ENCODE measurements around the gene GAPVD1.
"Not testable (repeated sequence)": the region's sequence is repeated elsewhere in the genome, so short reads cannot be mapped to it uniquely, and the experiment has no call there.

The GAPVD1 gene

DNA sequence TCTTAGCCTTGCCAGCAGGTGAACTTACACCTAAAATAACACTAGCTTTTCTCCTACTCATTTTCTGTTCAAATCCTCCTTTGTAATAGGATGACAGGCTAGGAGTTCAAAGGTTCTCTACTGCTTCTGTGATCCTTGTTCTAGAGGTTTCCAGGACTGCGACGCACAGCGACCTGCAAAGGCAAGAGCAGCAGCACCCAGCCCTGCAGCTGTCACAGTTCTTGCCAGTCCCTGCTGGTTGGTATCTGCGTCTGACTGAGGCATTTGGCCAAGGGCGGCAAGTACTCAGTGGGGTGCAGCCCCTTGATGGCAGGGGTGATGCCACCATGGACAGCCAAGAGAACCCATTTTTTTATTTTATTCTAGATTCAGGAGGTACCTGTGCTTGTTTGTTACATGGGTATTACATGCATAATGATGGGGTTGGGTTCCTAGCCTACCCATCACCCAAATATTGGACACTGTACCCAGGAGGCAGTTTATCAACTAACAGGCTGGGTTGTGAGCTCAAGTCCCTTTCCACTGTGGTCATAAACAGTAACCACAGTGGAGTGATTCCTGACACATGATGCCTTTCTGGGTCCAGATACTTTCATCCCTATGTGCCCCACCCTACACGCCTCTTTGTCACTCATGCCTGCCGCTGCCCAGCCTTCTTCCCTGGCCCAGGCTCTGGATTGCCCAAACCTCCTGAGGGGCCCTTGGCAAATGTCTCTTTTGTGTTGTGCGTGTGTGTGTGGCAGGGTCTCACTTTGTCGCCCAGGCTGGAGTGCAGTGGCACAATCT, 111.0 kb downstream of the GAPVD1 start:
- no peak for DNase-seq (ENCODE audit: low read depth in 2 of 2)

DNA sequence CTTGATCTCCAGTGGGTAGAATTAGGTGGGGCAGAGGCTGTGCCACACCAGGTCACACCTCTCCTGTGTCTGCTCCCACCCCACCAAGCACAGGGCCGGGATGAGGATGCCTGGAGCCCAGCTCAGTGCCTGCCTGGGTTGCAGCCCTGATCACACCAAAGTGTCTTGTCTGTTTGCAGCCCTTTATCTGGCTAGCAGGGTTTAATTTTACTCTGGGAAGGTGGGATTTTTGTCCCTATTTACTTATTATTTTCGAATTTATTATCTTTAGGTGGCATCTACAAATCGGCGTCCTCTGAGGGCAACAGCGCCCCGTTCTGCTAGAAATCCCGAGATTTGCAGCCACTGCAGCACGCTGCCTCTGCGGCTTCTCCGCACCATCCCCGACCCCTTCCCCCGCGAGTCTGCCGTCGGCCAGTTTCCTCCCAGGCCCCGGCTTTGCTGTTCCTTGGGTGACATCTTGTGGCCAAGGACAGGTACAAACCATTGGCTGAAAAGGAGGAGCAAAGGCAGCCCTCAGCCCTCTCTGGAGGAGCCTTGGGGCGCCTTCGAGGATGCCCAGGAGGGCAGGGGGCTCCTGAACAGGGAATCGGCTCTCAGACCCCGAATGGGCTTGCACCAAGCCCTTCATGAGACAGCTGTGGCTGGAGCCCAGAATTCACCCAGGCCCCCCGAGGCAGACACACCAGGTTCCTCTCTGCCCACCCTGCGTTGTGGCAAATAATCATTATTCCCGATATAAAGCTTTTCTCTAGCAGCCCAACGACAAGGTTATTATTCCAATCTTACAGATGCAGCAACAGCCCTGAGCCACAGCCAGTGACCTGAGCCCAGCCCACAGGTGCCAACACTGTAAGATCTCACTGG, 113.0 kb downstream of the GAPVD1 start:
- peak; percentile 21 to 33 for DNase-seq (ENCODE audit: low read depth in 2 of 2)

DNA sequence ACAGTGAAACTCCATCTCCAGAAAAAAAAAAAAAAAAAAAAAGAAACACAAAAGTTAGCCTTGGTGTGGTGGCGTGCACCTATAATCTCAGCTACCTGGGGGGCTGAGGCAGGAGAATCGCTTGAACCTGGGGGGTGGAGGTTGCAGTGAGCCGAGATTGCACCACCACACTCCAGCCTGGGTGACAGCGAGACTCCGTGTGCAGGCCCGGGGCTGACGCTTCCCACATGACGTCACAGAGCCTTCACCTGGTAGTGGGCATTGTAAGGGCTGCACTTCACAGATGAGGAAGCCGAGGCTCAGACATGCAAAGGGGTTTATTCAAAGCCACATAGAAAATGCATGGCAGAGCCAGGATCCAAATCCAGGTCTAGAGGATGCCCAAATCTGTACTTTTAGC, 114.2 kb downstream of the GAPVD1 start:
- no peak for DNase-seq (ENCODE audit: low read depth in 2 of 2)

DNA sequence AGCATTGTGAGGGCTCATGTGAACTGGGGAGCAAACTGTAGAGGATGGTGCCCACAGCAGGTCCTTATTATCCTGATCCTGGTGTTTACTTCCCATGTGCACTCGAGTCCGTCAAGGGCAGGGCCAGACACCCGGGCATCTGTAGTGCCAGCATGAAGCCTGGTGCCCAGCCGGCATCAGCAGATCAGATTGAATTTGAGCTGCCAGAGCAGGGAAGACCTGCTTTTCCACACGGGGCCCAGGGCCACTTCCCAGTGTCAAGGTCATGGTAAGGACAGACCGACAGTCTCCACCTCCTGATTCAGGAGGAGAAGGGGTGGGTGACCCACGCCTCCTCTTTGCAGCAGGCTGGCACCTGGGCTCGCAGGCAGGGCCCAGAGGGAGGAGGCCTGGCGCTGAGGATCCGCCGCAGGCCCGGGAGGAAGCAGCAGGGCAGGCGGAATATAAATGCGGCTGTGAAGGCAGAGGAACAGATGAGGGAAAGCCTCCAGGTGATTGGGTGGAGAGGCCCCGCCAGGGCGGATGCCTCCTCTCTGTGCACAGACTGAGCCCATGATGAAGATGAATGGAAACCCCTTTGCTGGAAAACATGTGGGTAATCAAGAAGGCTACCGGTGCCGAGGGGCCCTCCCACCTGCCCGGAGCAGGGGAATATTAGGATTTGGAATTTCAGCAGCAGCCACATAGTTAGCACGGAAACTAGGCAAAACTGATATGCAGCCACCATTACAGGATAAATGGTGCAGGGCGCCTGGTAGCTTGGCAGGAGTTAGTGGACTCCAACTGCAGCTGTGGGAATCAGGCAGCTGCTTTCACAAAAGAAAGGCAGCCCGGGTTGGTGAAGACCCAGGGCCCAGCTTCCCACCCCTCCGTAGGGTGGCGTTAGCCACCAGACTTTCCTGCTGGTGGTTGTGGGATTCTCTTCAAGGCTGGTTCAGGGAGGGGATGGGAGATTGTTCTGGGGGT, 114.9 kb downstream of the GAPVD1 start:
- DNase-seq (ENCODE audit: low read depth in 2 of 2), result no peak

DNA sequence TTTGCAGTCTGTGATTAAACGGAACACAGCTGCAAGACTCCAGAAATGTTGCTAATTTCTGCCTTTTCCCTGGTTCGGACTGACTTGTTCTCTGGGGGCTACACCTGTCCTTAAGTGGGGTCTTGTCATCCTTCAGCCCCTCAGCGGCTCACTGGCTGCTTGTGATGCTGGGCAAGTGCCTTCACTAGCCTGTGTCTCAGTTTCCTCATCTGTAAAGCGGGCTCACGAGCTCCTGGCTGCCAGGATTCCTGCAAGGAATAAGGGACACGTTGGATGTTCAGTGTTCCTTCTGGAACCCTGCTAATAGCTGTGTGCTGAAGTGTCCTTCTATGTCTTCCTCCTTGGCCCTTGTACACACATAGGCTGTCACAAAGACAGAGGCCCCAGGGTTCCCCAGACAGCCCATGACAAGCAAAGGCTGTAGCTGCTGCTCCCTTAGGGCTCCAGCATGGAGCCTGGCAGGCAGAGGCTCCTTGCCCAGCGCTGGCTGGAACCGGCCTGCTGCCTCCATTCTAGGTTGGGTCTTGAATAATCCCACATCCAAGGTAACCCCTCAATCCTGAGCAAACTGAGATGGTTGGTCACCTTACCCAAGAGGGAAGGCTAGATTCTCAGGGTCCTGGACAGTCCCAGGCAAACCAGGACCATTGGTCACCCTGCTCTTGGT, 116.1 kb downstream of the GAPVD1 start:
- DNase-seq (ENCODE audit: low read depth in 2 of 2), result no peak

DNA sequence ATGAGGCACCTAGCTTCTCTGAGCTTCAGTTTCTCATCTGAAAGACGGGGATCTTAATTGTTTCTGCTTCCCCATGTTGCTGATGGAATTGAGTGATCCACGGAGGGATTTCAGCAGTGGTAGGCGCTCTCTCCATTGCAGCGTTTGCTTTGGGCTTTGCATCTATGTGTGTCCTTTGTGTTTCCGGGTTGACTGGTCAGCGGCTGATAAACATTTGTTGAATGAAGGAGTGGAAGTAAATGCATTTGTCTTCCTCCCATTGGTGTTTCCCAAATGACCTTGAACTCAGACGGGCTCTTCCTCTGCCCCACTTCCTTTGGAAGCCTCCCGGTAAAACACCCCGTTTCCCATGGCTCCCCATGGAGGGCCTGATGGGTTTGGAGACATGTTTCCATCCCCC, 117.2 kb downstream of the GAPVD1 start:
- no peak for DNase-seq (ENCODE audit: low read depth in 2 of 2)

DNA sequence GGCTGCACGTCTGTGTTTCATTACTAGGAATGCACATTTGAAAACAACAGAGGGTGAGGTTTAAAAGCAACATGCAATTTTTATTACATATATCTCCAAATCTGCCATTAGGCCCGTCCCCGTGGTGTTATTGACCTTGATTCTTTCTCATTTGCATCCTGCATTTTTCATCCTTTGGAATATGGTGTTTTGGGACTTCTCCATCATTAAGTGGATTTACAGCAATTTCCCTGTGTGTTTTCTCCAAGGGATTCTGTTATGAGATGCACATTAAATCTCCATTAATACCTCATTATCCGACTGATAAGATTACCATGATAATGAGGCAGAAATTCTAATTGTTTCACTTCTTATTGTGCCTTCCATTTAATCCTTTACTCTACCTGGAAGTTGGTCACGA, 117.6 kb downstream of the GAPVD1 start:
- DNase-seq (ENCODE audit: low read depth in 2 of 2), result no peak

DNA sequence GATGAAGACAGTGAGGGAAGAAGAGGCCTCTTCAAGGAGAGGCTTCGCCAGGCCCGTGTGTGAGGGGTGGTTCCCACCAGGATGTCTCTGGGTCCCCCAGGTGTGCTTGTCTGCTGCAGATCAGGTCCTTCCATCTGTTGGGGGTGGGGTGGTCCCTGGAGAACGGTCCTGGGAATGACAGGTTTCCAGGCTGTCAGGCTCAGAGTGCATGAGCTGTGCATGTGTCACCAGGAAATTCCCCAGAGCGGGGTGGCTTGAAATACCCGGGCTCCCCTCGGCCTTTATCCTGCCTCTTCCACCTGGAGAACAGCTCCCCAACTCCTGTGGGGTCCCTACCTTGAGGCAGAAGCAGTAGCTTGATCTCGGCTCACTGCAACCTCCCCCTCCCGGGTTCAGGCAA, 118.8 kb downstream of the GAPVD1 start:
- DNase-seq (ENCODE audit: low read depth in 2 of 2), result no peak

DNA sequence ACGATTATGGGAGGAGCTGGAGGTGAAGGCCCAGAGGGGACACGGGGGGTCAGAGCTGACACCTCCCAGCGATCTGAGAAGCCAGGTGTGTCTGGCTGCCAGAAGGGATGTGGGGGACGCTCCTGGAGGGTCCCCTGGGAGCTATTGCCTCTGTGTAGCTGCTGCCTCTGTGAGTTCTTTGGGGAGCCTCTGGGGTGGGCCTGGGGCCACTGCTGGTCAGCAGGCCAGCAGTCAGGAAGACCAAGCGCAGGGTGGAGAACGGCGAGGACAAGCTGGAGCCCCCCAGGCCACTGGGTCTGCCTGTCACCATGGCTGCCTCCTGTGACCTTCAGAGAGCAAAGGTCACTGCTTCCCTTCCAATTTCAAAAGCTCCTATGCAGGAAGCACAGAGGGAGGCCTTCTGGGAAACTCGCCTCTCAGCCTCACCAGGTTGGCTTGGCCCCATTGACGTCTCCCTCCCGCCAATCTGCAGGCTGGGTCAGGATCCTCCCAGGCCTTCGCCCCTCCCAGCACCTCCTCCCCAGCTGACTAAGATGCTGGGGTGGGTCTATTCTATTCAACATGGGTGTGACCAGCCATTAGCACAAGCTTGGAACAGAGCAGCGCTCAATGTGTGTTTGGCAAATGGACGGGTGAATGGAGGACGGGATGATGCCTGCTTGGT, 126.4 kb downstream of the GAPVD1 start:
- no peak for DNase-seq (ENCODE audit: low read depth in 2 of 2)

DNA sequence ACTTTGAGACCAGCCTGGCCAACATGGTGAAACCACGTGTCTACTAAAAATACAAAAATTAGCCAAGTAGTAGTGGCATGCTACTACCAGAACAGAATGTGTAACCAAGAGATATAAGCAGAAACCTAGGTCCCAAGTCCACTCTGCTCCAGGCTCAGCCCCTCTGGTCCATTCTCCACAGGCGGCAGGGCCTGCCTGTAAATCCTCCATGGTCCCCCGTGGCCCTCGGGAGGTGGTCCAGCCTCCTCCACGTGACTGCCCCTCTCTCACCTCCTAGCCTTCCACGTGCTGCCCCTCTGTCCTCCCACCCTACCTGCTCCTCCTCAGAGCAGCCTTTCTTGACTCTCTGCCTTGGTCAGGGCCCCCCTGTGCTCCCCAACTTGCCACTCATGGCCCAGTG, 127.4 kb downstream of the GAPVD1 start:
- DNase-seq (ENCODE audit: low read depth in 2 of 2), result no peak

DNA sequence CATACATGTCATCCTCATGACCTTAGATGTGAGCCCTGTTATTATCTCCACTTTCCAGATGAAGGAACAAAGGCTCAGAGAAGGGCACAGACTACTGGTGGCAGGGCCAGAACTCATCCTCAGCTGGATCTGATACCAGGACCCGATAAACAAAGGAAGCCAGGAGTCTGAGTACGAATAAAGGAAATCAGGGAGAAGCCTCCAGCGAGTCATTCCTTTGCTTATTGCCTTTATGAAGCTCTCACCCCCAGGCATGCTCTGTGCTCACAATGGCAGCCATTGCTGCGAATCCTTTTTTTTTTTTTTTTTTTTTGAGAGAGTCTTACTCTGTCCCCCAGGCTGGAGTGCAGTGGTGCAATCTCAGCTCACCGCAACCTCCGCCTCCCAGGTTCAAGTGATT, 130.1 kb downstream of the GAPVD1 start:
- DNase-seq (ENCODE audit: low read depth in 2 of 2), result no peak

DNA sequence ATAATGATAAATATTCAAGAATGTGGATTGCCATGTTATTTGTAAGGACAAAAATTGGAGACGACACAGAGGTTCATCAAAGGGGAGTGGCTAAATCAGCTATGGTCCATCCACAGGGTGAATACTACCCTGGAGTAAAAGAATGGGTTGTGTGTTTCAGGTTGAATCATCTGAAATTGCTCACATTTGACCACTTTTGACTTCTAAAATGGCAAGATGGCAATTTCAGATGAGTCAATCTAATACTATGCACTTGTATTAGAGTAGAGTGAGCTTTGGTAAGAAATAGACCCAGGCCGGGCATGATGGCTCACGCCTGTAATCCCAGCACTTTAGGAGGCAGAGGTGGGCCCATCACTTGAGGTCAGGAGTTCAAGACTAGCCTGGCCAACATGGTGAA, 131.8 kb downstream of the GAPVD1 start:
- no peak for DNase-seq (ENCODE audit: low read depth in 2 of 2)

DNA sequence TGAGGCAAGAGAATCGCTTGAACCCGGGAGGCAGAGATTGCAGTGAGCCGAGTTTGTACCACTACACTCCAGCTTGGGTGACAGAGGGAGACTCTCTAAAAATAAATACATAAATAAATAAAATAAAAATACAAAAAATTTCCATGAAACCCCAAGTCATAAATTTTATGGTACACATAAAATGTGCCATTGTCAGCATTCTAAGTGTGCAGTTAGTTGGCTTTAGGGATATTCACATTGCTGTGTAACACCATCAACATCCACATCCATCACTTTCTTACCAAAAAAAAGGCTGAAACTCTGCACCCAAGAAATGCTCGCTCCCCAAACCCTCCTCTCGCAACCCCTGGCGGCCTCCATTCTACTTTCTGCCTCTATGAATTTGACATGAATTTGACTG, 135.2 kb downstream of the GAPVD1 start:
- DNase-seq (ENCODE audit: low read depth in 2 of 2), result no peak

DNA sequence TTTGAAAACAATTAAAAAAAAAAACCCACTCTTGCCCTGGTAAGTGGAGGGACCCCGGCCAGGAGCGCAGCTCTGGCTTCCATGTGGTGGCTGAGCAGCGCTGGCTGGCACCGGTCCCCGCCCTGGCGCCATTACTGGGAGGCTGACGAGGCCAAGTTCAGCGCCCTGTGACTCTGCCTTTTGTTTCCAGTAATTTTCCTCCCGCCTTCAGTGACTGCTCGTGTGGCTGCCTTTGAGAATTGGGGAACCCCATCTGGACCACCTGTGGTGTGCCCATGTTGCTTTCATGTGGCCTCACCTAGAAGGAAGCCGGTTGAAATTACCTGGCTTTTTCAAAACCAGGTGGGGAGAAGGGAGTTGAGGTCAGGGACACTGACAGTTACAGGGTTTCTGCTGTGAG, 136.1 kb downstream of the GAPVD1 start:
- DNase-seq (ENCODE audit: low read depth in 2 of 2), result no peak

DNA sequence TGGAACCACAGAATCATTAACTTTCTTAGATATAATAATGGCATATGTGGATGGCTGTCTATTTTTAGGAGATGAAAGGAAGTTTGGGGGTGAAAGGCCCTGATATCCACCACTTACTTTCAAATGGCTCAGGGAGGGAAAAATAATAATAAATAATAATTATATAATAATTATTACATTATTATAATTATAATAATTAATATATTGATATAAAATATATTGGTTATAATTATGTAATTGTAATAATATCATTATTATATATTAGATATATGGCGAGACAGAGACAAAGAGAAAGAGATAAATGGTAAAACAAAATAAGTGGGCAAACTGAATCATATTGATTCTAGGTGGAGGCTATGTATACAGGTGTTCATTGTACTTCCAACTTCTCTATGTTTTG, 136.6 kb downstream of the GAPVD1 start:
- no peak for DNase-seq (ENCODE audit: low read depth in 2 of 2)

DNA sequence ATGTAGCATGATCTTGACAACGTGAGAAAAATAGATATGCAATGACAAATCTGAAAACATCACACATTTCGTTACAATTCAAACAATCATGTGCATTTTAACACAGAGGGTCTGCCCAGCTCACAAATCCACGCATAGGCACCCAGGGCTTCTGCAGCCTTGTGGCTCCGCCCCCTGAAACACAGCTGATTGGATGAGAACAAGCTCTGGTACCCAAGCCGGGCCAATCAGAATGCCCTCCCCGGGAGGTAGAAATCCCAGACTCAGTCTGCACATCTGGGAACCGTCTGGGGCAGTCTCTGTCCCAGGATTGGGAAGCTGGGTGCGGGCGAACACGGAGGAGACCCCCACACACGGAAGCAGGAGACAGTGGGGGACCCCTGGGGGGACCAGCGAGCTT, 137.5 kb downstream of the GAPVD1 start:
- DNase-seq (ENCODE audit: low read depth in 2 of 2), result no peak

DNA sequence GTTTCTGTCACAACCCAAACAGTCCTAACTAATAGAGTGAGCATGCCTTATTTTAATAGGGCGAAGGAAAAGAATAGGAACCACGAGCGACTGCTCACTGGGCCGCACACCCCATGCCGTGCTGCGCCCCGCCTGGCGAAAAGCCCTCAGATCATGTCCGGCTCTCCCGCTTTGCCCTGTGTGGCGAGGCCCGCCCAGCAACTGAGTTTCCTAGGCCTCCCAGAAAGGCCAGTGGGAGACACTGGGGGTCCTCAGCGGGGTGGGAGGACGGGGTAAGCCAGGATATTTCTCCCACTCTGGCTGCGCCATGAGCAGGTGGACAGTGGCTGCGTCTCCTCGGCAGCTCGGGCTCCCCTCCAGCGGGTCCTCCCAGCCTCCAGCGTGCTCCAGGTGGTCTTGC, 138.0 kb downstream of the GAPVD1 start:
- no peak for DNase-seq (ENCODE audit: low read depth in 2 of 2)

DNA sequence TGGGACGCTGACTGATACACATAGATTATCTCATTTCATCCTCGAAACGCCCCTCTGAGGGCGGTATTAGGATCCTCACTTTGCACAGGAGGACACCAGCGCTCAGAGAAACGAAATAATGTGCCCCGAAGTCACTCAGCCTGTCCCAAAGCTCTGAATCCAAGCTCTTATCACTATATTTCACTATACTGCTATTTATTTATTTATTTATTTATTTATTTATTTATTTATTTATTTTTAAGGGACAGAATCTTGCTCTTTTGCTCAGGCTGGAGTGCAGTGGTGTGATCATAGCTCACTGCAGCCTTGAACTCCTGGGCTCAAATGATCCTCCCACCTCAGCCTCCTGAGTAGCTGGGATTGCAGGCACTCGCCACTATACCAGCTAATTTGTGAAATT, 138.6 kb downstream of the GAPVD1 start:
- not testable (repeated sequence) for DNase-seq (ENCODE audit: low read depth in 2 of 2)

DNA sequence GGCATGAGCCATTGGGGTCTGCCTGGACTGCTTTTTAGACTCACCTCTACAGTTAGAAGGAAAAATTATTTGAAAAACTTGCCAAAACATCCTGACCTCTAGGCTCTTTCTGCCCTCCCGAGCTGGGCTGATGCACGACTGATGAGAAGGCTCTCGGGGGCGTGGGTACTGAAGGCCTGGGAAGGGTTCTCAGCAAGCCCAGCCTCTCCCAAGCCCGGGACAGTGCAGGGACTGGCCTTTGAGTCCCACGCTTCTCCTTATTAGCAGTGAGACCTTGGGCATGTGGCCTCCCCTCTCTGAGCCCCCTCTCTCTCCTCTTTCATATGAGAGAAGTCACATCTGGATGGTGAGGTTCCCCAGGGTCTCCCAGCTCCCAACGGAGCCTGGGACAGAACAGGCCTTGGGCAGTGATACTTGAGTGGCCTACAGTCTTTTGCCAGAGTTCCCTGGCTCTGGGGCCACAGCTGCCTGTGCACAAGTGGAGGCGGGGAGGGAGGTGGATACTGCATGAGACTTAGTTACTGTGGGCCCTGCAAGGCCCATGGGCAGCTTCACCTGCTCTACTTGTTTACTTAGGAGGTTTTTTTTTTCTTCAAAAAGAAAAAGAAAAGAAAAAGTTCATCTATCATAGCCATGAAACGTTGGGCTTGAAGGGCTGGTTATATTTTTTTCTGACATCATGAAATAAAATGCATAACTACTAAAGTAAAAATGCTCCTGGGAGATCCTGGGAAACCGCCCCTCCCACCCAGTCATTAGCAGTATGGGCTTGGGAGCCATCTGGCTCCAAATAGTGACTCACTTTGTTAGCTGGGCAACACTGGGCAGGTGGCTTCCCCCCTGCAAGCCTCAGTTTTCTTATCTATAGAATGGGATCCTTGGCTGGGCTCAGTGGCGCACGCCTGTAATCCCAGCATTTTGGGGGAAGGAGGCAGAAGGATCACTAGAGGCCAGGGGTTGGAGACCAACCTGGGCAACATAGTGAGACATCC, 139.4 kb downstream of the GAPVD1 start:
- DNase-seq (ENCODE audit: low read depth in 2 of 2), result no peak

DNA sequence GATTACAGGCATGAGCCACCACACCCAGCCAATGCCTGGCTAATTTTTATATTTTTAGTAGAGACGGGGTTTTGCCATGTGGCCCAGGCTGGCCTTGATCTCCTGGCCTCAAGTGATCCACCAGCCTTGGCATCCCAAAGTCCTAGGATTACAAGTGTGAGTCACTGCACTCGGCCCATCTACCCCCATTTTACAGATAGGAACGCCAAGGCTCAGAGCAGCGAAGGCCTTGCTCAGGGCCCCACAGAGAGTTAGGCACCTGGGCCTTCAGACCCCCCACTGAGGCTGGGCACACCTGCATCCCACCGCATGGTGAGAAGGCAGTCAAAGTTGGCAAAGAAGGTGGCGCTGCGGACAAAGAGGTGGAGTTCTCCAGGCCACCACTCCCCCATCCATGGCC, 143.1 kb downstream of the GAPVD1 start:
- DNase-seq (ENCODE audit: low read depth in 2 of 2), result no peak

All from stimulated activated CD8-positive, alpha-beta memory T cell treated with anti-CD3 and anti-CD28 coated beads, Interleukin-7, amount 100 ng/mL, for 4 hours (primary cell).